Gastroesophageal sphincter (tissue), 4 donors: ENCODE data around the gene SF1. TPM values are rescaled to one million over a fixed set of nuclear protein-coding genes. Genes with fewer than 3 reads are reported as not detected.

Source experiments
- ATAC-seq: fragments of 150-250 bp; one replicate; pipeline ENCODE4 v1.9.1; 2016; ENCODE audit warnings: mild to moderate bottlenecking, moderate library complexity
- H3K27ac ChIP-seq, 4 donors: fragments of 200-600 bp; sonication (generic) in 3 of 4; 1 replicate in 3 of 4; 2 replicates in 1 of 4; pipeline ENCODE4 v1.5.1; 2016 to 2019
- H3K27me3 ChIP-seq: fragments of 200-600 bp; sonication (generic); one replicate; pipeline ENCODE4 v1.5.1; 2019
- H3K36me3 ChIP-seq, 2 donors: fragments of 200-600 bp; sonication (generic); one replicate each; pipeline ENCODE4 v1.5.1; 2019; ENCODE audit warnings: control low read depth in 1 of 2
- H3K4me1 ChIP-seq, 3 donors: fragments of 200-600 bp; sonication (generic); 1 replicate in 2 of 3; 2 replicates in 1 of 3; pipeline ENCODE4 v1.5.1; 2016 to 2019; ENCODE audit warnings: control low read depth in 2 of 3
- H3K4me3 ChIP-seq, 2 donors: fragments of 200-600 bp; sonication (generic); one replicate each; pipeline ENCODE4 v1.5.1; 2019; ENCODE audit warnings: mild to moderate bottlenecking in 1 of 2, moderate library complexity in 1 of 2
- H3K9me3 ChIP-seq, 3 donors: fragments of 200-600 bp; sonication (generic); one replicate each; pipeline ENCODE4 v1.5.1; 2017 to 2019; ENCODE audit warnings: control low read depth in 2 of 3
- EP300 ChIP-seq: sonication (generic); formaldehyde crosslinking; IDR thresholded peaks from one replicate; pipeline ENCODE4 v1.6.1; 2017; ENCODE audit warnings: antibody characterized with exemption, mild to moderate bottlenecking
- POLR2A ChIP-seq, 2 donors: fragments of 450-650 bp; IDR thresholded peaks; one replicate each; pipeline ENCODE4 v1.6.1; 2017; ENCODE audit warnings: antibody characterized with exemption in 2 of 2, mild to moderate bottlenecking in 2 of 2, moderate library complexity in 1 of 2
- POLR2AphosphoS5 ChIP-seq: sonication (generic); formaldehyde crosslinking; IDR thresholded peaks from one replicate; pipeline ENCODE4 v1.6.1; 2017; ENCODE audit warnings: antibody characterized with exemption
- WGBS, 2 donors: methylation state at CpG; one replicate each; pipeline ENCODE4 v1.1.5; 2018; ENCODE audit warnings: low coverage in 1 of 2; 5-methylcytosine and 5-hydroxymethylcytosine counted together
- total RNA-seq, 4 donors: library from RNA; depleted of rRNA; stranded (reverse); fragments of >200 nt; gene quantifications; one replicate each; pipeline ENCODE4 v1.1.0, GENCODE V29; 2016
- TF ChIP-seq, protein P1 (sequence below), 4 experiments: fragments of 200-600 bp in 2 of 4; fragments of 450-650 bp in 2 of 4; sonication (generic) in 1 of 4; IDR thresholded peaks; one replicate each; pipeline ENCODE4 v1.5.1; 2017 to 2019; ENCODE audit warnings: antibody characterized with exemption in 4 of 4, mild to moderate bottlenecking in 2 of 4, moderate library complexity in 2 of 4

Gene SF1
- total RNA-seq, 4 donors from 2014 or later: 187 to 314 (median 253) TPM

DNA sequence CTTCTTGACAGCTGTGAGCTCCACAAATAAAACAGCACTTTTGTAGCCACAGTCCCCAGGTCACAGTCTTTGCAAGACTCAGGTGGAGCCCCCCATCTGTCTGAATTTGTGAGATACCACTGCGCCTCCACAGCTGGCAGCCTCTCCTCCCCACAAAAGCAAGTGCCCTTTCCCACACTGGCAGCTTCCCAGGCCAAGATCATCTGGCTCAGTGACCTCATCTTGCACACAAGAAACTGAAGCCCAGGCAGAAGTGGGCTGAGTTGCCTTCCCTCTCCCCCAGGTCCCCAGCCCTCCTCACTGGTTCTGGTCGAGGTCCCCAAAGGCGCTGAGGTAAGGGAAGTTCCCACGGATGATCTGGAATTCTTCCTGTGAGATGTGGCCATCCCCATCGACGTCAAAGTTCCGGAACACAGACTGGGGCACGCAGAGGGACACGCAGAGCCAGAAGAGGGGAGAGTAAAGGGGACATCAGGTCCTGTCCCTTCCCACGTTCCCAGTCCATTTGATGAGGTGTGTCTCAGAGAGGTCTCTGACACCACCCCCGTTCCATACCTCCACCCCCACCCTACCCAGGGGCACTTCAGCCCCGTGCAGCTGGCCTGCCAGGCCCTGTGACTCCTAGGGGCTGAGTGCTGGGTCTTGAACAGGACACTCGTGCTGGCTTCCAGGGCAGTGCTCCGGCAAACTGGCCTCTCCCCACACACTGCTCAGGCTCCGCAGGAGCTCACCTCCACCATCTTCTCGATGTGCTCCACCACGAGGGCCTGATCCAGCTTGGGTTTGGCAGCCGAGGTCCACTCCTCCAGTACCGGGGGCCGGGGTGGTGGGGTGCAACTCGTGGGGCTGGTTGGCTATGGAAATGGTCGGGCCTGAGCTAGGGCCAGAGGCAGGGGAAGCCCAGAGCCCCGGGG, 43.3 kb downstream of the SF1 start:
- TF ChIP-seq POLR2AphosphoS5 (no peak), POLR2A (IDR thresholded peaks at IDR 0.05) (no peak), EP300 (no peak)
- TF ChIP-seq, protein P1, sequence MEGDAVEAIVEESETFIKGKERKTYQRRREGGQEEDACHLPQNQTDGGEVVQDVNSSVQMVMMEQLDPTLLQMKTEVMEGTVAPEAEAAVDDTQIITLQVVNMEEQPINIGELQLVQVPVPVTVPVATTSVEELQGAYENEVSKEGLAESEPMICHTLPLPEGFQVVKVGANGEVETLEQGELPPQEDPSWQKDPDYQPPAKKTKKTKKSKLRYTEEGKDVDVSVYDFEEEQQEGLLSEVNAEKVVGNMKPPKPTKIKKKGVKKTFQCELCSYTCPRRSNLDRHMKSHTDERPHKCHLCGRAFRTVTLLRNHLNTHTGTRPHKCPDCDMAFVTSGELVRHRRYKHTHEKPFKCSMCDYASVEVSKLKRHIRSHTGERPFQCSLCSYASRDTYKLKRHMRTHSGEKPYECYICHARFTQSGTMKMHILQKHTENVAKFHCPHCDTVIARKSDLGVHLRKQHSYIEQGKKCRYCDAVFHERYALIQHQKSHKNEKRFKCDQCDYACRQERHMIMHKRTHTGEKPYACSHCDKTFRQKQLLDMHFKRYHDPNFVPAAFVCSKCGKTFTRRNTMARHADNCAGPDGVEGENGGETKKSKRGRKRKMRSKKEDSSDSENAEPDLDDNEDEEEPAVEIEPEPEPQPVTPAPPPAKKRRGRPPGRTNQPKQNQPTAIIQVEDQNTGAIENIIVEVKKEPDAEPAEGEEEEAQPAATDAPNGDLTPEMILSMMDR (IDR thresholded peaks at IDR 0.05): no peak
- Histone ChIP-seq H3K27ac (no peak overlapping the region), H3K9me3 (no peaks in the 10 kb centered on the region), H3K36me3 (peaks cover 0 to 91% of the 10 kb centered on the region in 2 donors), H3K4me1 (peaks cover 0 to under 1% (median 0%) of the 10 kb centered on the region in 3 donors), H3K27me3 (no peaks in the 10 kb centered on the region), H3K4me3 (no peak overlapping the region)
- 0 to 48% methylated on average over 2 to 3 of the region's 23 CpGs for WGBS, 2 donors
- no peak for ATAC-seq

DNA sequence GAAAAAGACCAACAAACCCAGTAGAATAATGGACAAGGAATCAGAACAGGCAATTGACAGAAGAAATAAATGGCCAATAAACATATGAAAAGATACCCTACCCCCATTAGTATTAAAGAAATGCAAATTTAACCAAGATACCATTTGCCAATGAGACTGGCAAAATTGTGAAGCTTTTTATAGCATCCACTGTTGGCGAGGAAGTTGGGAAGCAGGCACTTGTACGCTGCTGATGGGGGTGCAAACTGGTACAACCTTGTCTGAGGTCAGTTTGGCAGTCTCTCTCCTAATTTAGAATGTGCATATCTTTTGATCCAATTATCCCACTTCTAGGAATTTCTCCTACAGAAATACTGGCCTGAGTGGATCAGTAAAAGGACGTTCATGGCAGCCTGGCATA, 46.7 kb downstream of the SF1 start:
- TF ChIP-seq POLR2A (IDR thresholded peaks at IDR 0.05): no peak
- TF ChIP-seq, protein P1 (IDR thresholded peaks at IDR 0.05): no peak
- no peak for TF ChIP-seq POLR2AphosphoS5
- TF ChIP-seq EP300: no peak
- H3K27ac ChIP-seq: no peak overlapping the region
- no peaks in the 10 kb centered on the region for H3K27me3 ChIP-seq
- H3K4me1 ChIP-seq: peaks cover 0 to 5% (median 0%) of the 10 kb centered on the region in 3 donors
- H3K36me3 ChIP-seq: peaks cover 0 to 91% of the 10 kb centered on the region in 2 donors
- 91 to 93% methylated on average over 3 of the region's 3 CpGs for WGBS, 2 donors
- no peak overlapping the region for H3K4me3 ChIP-seq
- no peak for ATAC-seq
- no peaks in the 10 kb centered on the region for H3K9me3 ChIP-seq

DNA sequence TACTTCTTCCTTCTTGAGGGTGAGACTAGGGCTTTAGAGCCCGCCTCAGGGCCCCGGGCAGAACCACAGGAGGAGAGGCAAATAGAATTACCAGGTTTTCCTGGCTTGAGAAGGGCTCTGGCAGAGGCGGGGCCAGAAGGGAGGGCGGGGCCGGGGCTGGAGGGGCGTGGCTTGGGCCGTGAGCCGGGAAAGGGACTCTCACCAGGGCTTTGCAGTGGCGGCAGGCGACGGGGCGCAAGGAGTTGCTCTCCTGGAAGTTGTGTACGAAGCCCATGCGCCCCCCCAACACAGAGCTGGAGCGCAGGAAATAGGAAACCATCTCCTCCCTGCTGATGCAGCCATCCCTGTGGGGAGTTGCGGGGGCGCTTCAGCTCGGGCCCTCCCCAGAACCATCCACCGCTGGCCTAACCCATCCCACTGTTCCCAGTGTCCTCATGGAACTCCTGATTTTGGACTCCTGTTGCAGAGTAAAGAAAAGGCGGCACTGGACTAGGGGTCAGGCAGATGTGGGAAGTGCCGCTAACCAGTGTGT, 48.4 kb downstream of the SF1 start:
- Histone ChIP-seq H3K9me3 (no peaks in the 10 kb centered on the region), H3K27me3 (no peaks in the 10 kb centered on the region), H3K27ac (no peak overlapping the region), H3K4me3 (no peak overlapping the region), H3K4me1 (peaks cover 0 to 5% (median 0%) of the 10 kb centered on the region in 3 donors), H3K36me3 (peaks cover 0 to 78% of the 10 kb centered on the region in 2 donors)
- TF ChIP-seq POLR2AphosphoS5 (no peak), EP300 (no peak), POLR2A (IDR thresholded peaks at IDR 0.05) (no peak)
- TF ChIP-seq, protein P1 (IDR thresholded peaks at IDR 0.05): no peak
- peak; percentile 53 for ATAC-seq
- 33 to 39% methylated on average over 3 to 8 of the region's 21 CpGs for WGBS, 2 donors

DNA sequence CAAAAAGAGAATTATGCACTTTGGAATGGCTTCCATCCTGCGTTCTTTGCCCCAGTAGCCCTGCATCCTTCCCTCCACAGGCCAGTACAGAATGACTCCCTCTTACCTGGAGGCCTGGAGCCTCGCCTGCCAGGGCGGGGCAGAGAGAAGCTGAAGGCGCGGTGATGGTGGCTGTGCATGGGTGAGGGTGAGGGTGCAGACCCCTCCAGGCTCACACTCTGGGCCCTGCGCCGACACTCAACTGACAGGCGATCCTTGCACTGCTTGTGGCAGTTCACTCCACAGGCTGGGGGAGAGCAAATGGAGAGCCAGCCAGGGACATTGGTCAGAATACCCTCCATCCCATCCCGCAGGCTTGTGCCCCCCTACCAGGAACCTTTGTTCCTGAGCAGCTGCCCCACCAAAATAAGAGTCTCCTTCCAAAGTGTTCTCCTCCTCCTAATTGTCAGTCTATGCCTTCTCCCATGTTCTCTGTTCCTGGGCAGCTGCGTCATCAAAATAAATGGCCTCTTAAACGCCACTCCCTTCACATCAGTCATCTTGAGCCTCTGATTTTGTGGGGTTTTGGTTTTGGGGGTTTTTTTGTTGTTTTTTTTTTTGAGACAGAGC, 49.5 kb downstream of the SF1 start:
- no peak for TF ChIP-seq EP300
- TF ChIP-seq, protein P1 (IDR thresholded peaks at IDR 0.05): no peak
- TF ChIP-seq POLR2AphosphoS5: no peak
- no peak for TF ChIP-seq POLR2A (IDR thresholded peaks at IDR 0.05)
- no peak overlapping the region for H3K4me3 ChIP-seq
- ATAC-seq: no peak
- H3K4me1 ChIP-seq: peaks cover 0 to 6% (median 0%) of the 10 kb centered on the region in 3 donors
- 79 to 81% methylated on average over 3 to 5 of the region's 11 CpGs for WGBS, 2 donors
- H3K27ac ChIP-seq: no peak overlapping the region
- no peaks in the 10 kb centered on the region for H3K27me3 ChIP-seq
- no peaks in the 10 kb centered on the region for H3K9me3 ChIP-seq
- H3K36me3 ChIP-seq: peaks cover 0 to 68% of the 10 kb centered on the region in 2 donors
